Stimulated activated CD4-positive, alpha-beta T cell treated with anti-CD3 and anti-CD28 coated beads, Interleukin-4, amount 100 ng/mL, for 24 hours (primary cell): ENCODE results near the gene EDA.

Experiments
- DNase-seq: peaks from one replicate; pipeline ENCODE4 v3.0.0-alpha.2; 2020

Gene EDA

GRCh38 chrX:69615779-69616456 lies at the start of gene EDA:
TSS of gene EDA (plus strand) at chrX:69616113.
- DNase-seq = peak; percentile 76

- DNase-seq = no peak
These were observed 47.1 kb upstream of the EDA start for GRCh38 chrX:69568828-69569227.

GRCh38 chrX:69597399-69597798 lies 18.5 kb upstream of the EDA start:
- DNase-seq = no peak

GRCh38 chrX:69600182-69600581 lies 15.7 kb upstream of the EDA start:
- DNase-seq = no peak

GRCh38 chrX:69603566-69604194 lies 12.2 kb upstream of the EDA start:
- DNase-seq = no peak

- no peak for DNase-seq
These were observed 10.4 kb upstream of the EDA start for GRCh38 chrX:69605521-69605920.

- no peak for DNase-seq
These were observed 8.3 kb upstream of the EDA start for GRCh38 chrX:69607616-69608015.

- DNase-seq = no peak
These were observed 2.0 kb upstream of the EDA start for GRCh38 chrX:69613946-69614345.

GRCh38 chrX:69614886-69615285 lies 1.0 kb upstream of the EDA start:
- DNase-seq = no peak

GRCh38 chrX:69615342-69615741 lies 571 bp upstream of the EDA start:
- DNase-seq = no peak

- peak; percentile 7 for DNase-seq
These were observed 717 bp downstream of the EDA start for GRCh38 chrX:69616457-69617203.

- DNase-seq = peak; percentile 4
These were observed 2.9 kb downstream of the EDA start for GRCh38 chrX:69618803-69619202.

- no peak for DNase-seq
These were observed 10.2 kb downstream of the EDA start for GRCh38 chrX:69626129-69626528.

- no peak for DNase-seq
These were observed 11.8 kb downstream of the EDA start for GRCh38 chrX:69627744-69628143.

- DNase-seq = no peak
These were observed 14.2 kb downstream of the EDA start for GRCh38 chrX:69630147-69630546.

GRCh38 chrX:69664693-69665092 lies 48.8 kb downstream of the EDA start:
- no peak for DNase-seq

- no peak for DNase-seq
These were observed 54.2 kb downstream of the EDA start for GRCh38 chrX:69670001-69670555.

- no peak for DNase-seq
These were observed 59.0 kb downstream of the EDA start for GRCh38 chrX:69674891-69675290.

GRCh38 chrX:69705818-69706217 lies 89.9 kb downstream of the EDA start:
- no peak for DNase-seq

GRCh38 chrX:69718102-69718501 lies 102.2 kb downstream of the EDA start:
- no peak for DNase-seq

- no peak for DNase-seq
These were observed 108.4 kb downstream of the EDA start for GRCh38 chrX:69724307-69724706.

- no peak for DNase-seq
These were observed 124.4 kb downstream of the EDA start for GRCh38 chrX:69740317-69740716.

- no peak for DNase-seq
These were observed 125.8 kb downstream of the EDA start for GRCh38 chrX:69741721-69742120.

- no peak for DNase-seq
These were observed 130.1 kb downstream of the EDA start for GRCh38 chrX:69746051-69746450.
